Renal pelvis (tissue), 4 donors: ENCODE results near the gene RALGDS. TPM values are rescaled to one million over a fixed set of nuclear protein-coding genes. Genes with fewer than 3 reads are reported as not detected.

ENCODE experiments used
- DNase-seq: peaks from one replicate; pipeline ENCODE4 v3.0.0-alpha.2; 2013
- polyA plus RNA-seq, 3 donors: library from polyadenylated mRNA; unstranded; fragments of 120-200 nt; gene quantifications; one replicate each; pipeline ENCODE4 v1.2.1, GENCODE V29; 2013; ENCODE audit not compliant: insufficient read length in 3 of 3

Gene RALGDS
- polyA plus RNA-seq, 3 donors: 40.4 to 42.7 (median 41.5) TPM

GRCh38 chr9:133121915-133122550 lies 993 bp upstream of the RALGDS start:
- DNase-seq: no peak

GRCh38 chr9:133120501-133121197 lies 391 bp downstream of the RALGDS start:
- DNase-seq: no peak

GRCh38 chr9:133119846-133120500 lies 1.1 kb downstream of the RALGDS start:
- no peak for DNase-seq

- no peak for DNase-seq
Observed at GRCh38 chr9:133119103-133119845, 1.8 kb downstream of the RALGDS start.

GRCh38 chr9:133118568-133118967 lies 2.5 kb downstream of the RALGDS start:
- no peak for DNase-seq

- no peak for DNase-seq
Observed at GRCh38 chr9:133118179-133118520, 2.9 kb downstream of the RALGDS start.

- DNase-seq: no peak
Observed at GRCh38 chr9:133117271-133118178, 3.5 kb downstream of the RALGDS start.

- no peak for DNase-seq
Observed at GRCh38 chr9:133116346-133117231, 4.5 kb downstream of the RALGDS start.

GRCh38 chr9:133115604-133116345 lies 5.3 kb downstream of the RALGDS start:
- no peak for DNase-seq

- no peak for DNase-seq
Observed at GRCh38 chr9:133114886-133115603, 6.0 kb downstream of the RALGDS start.

- DNase-seq: no peak
Observed at GRCh38 chr9:133113949-133114885, 6.8 kb downstream of the RALGDS start.

GRCh38 chr9:133113163-133113948 lies 7.7 kb downstream of the RALGDS start:
- DNase-seq: no peak

- no peak for DNase-seq
Observed at GRCh38 chr9:133112663-133113026, 8.4 kb downstream of the RALGDS start.

GRCh38 chr9:133111808-133112662 lies 9.0 kb downstream of the RALGDS start:
- DNase-seq: no peak

GRCh38 chr9:133109931-133110650 lies 10.9 kb downstream of the RALGDS start:
- DNase-seq: no peak
